ENCODE measurements around the gene NSG1. TPM values are rescaled to one million over a fixed set of nuclear protein-coding genes. Genes with fewer than 3 reads are reported as not detected.
"Not testable (repeated sequence)": the region's sequence is repeated elsewhere in the genome, so short reads cannot be mapped to it uniquely, and the experiment has no call there.

The NSG1 gene
- total RNA-seq, 1 donor from 2014 or later = 71.9 TPM

- Mint-ChIP-seq H3K9me3 (no peaks in the 10 kb centered on the region), H3K4me3 (no peak overlapping the region), H3K27ac (no peak overlapping the region), H3K27me3 (no peaks in the 10 kb centered on the region), H3K4me1 (ENCODE audit: unreplicated experiment) (peaks cover 4% of the 10 kb centered on the region), H3K36me3 (peaks cover 19% of the 10 kb centered on the region)
- no peak for DNase-seq (ENCODE audit: extremely low spot score, unreplicated experiment)
- TF ChIP-seq, protein P1, sequence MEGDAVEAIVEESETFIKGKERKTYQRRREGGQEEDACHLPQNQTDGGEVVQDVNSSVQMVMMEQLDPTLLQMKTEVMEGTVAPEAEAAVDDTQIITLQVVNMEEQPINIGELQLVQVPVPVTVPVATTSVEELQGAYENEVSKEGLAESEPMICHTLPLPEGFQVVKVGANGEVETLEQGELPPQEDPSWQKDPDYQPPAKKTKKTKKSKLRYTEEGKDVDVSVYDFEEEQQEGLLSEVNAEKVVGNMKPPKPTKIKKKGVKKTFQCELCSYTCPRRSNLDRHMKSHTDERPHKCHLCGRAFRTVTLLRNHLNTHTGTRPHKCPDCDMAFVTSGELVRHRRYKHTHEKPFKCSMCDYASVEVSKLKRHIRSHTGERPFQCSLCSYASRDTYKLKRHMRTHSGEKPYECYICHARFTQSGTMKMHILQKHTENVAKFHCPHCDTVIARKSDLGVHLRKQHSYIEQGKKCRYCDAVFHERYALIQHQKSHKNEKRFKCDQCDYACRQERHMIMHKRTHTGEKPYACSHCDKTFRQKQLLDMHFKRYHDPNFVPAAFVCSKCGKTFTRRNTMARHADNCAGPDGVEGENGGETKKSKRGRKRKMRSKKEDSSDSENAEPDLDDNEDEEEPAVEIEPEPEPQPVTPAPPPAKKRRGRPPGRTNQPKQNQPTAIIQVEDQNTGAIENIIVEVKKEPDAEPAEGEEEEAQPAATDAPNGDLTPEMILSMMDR (conservative IDR thresholded peaks at IDR 0.05) = no peak
Measured at GRCh38 chr4:4417886-4418285, 31.0 kb downstream of the NSG1 start.

DNA sequence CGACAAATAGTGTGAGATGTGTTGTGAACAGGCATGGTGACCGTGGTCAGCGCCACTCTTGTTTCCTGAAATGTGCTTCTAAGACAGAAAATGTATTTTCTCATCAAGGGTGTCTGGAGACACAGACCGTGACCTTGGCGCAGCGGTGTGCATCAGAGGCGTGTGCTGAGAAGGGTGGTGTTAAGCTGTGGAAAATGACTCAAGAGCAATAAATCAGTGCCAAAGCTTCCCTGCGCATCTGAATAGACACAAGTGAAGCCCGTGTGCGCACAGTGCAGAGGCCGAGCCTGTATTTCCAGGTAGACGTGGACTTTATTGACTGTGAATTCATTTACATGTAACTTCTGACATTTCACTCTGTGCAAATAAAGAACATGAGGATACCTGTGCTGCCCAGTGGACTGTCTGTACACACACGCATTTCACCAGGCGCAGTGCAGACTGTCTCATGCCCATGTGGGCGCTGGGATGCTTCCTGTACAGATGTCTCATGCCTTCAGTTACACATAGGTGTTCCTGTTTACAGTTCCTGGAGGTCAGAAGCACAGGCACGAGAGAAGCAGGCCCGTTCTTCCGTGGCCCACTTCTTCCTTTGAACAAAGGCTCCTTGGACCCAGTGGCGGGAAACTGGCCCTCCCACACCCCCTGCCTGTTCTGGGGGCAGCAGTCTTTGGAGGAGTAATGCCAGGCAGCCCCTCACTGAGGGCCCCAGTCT, 31.9 kb downstream of the NSG1 start:
- Mint-ChIP-seq H3K9me3 (no peaks in the 10 kb centered on the region), H3K4me3 (no peak overlapping the region), H3K36me3 (peaks cover 19% of the 10 kb centered on the region), H3K27me3 (no peaks in the 10 kb centered on the region), H3K4me1 (ENCODE audit: unreplicated experiment) (peaks cover 4% of the 10 kb centered on the region), H3K27ac (no peak overlapping the region)
- DNase-seq (ENCODE audit: extremely low spot score, unreplicated experiment) = peak; percentile 43
- TF ChIP-seq, protein P1 (conservative IDR thresholded peaks at IDR 0.05) = no peak

GRCh38 chr4:4419896-4420295, 33.0 kb downstream of the NSG1 start:
- no peak overlapping the region for H3K4me3 Mint-ChIP-seq
- H3K4me1 Mint-ChIP-seq (ENCODE audit: unreplicated experiment) = peaks cover 4% of the 10 kb centered on the region
- H3K27ac Mint-ChIP-seq = no peak overlapping the region
- TF ChIP-seq, protein P1 (conservative IDR thresholded peaks at IDR 0.05) = no peak
- no peak for DNase-seq (ENCODE audit: extremely low spot score, unreplicated experiment)
- no peaks in the 10 kb centered on the region for H3K27me3 Mint-ChIP-seq
- peaks cover 19% of the 10 kb centered on the region for H3K36me3 Mint-ChIP-seq
- H3K9me3 Mint-ChIP-seq = no peaks in the 10 kb centered on the region

- no peaks in the 10 kb centered on the region for H3K27me3 Mint-ChIP-seq
- H3K36me3 Mint-ChIP-seq = peaks cover 19% of the 10 kb centered on the region
- no peak overlapping the region for H3K4me3 Mint-ChIP-seq
- no peaks in the 10 kb centered on the region for H3K9me3 Mint-ChIP-seq
- DNase-seq (ENCODE audit: extremely low spot score, unreplicated experiment) = peak; percentile 53
- no peak overlapping the region for H3K27ac Mint-ChIP-seq
- TF ChIP-seq, protein P1 (conservative IDR thresholded peaks at IDR 0.05) = no peak
- H3K4me1 Mint-ChIP-seq (ENCODE audit: unreplicated experiment) = peaks cover 4% of the 10 kb centered on the region
Measured at GRCh38 chr4:4420421-4420820, 33.5 kb downstream of the NSG1 start.

GRCh38 chr4:4421356-4421755, 34.5 kb downstream of the NSG1 start:
- Mint-ChIP-seq H3K9me3 (no peaks in the 10 kb centered on the region), H3K4me3 (no peak overlapping the region), H3K27ac (no peak overlapping the region), H3K36me3 (peaks cover 19% of the 10 kb centered on the region), H3K4me1 (ENCODE audit: unreplicated experiment) (peaks cover 7% of the 10 kb centered on the region), H3K27me3 (no peaks in the 10 kb centered on the region)
- TF ChIP-seq, protein P1 (conservative IDR thresholded peaks at IDR 0.05) = no peak
- DNase-seq (ENCODE audit: extremely low spot score, unreplicated experiment) = peak; percentile 47

GRCh38 chr4:4422117-4422516, 35.2 kb downstream of the NSG1 start:
- DNase-seq (ENCODE audit: extremely low spot score, unreplicated experiment) = peak; percentile 32
- H3K9me3 Mint-ChIP-seq, H3K27ac Mint-ChIP-seq, H3K4me3 Mint-ChIP-seq, H3K27me3 Mint-ChIP-seq: not testable (repeated sequence)
- peaks cover 14% of the 10 kb centered on the region for H3K4me1 Mint-ChIP-seq (ENCODE audit: unreplicated experiment)
- H3K36me3 Mint-ChIP-seq = peaks cover 16% of the 10 kb centered on the region
